CD14-positive monocyte (primary cell): ENCODE data around the gene UQCRQ. TPM values are rescaled to one million over a fixed set of nuclear protein-coding genes. Genes with fewer than 3 reads are reported as not detected.
A peak's percentile ranks its signal among the peaks of the same experiment; 100 is the strongest.

Experiments
- DNase-seq, 3 donors: peaks; one replicate each; pipeline ENCODE4 v3.0.0-alpha.2; 2011 to 2022
- H2AFZ ChIP-seq: 2 replicates; pipeline ENCODE4 v1.6.0; 2012; ENCODE audit warnings: mild to moderate bottlenecking, low read depth, low read length, inconsistent platforms; ENCODE audit not compliant: insufficient read depth, poor library complexity, severe bottlenecking
- H3K27ac ChIP-seq, 2 donors: 1 replicate in 1 of 2; 2 replicates in 1 of 2; pipeline ENCODE4 v1.5.1; 2012 to 2013; ENCODE audit warnings: low read length in 2 of 2, control low read depth in 1 of 2, inconsistent platforms in 1 of 2, low read depth in 1 of 2, mild to moderate bottlenecking in 1 of 2
- H3K27me3 ChIP-seq, 2 donors: one replicate each; pipeline versions ENCODE4 v1.6.0 to v1.6.1; 2011 to 2013; ENCODE audit warnings: low read length in 2 of 2; ENCODE audit not compliant: control insufficient read depth in 2 of 2, insufficient read depth in 2 of 2
- H3K36me3 ChIP-seq, 2 donors: replicated peaks in 1 of 2; 1 replicate in 1 of 2; 2 replicates in 1 of 2; pipeline versions ENCODE4 v1.5.1 to v1.6.1; 2012 to 2013; ENCODE audit warnings: low read length in 2 of 2, control low read depth in 1 of 2, inconsistent platforms in 1 of 2, mild to moderate bottlenecking in 1 of 2; ENCODE audit not compliant: insufficient read depth in 2 of 2, control insufficient read depth in 1 of 2
- H3K4me1 ChIP-seq, 2 donors: 1 replicate in 1 of 2; 2 replicates in 1 of 2; pipeline versions ENCODE4 v1.5.1 to v1.6.1; 2012 to 2013; ENCODE audit warnings: low read length in 2 of 2, control low read depth in 1 of 2, inconsistent platforms in 1 of 2, mild to moderate bottlenecking in 1 of 2, moderate library complexity in 1 of 2; ENCODE audit not compliant: insufficient read depth in 2 of 2, control insufficient read depth in 1 of 2
- H3K4me2 ChIP-seq: replicated peaks from 2 replicates; pipeline ENCODE3; 2012; ENCODE audit warnings: low read length, moderate library complexity, mild to moderate bottlenecking; ENCODE audit not compliant: poor library complexity, severe bottlenecking; ENCODE audit errors: extremely low read depth
- H3K4me3 ChIP-seq, 3 experiments: fragments of 200-600 bp in 1 of 3; sonication (generic) in 1 of 3; replicated peaks in 1 of 3; 1 replicate in 2 of 3; 2 replicates in 1 of 3; pipeline ENCODE4 v1.5.1; 2011 to 2013; ENCODE audit warnings: low read length in 3 of 3, mild to moderate bottlenecking in 3 of 3, control low read depth in 2 of 3, low read depth in 2 of 3, inconsistent platforms in 1 of 3, moderate library complexity in 1 of 3
- H3K79me2 ChIP-seq: 2 replicates; pipeline ENCODE4 v1.6.0; 2012; ENCODE audit warnings: mild to moderate bottlenecking, control low read depth, inconsistent platforms, low read length, moderate library complexity; ENCODE audit not compliant: insufficient read depth
- H3K9ac ChIP-seq: 2 replicates; pipeline ENCODE4 v1.6.0; 2017; ENCODE audit warnings: low read length, mild to moderate bottlenecking; ENCODE audit not compliant: insufficient read depth, poor library complexity, severe bottlenecking
- H3K9me3 ChIP-seq, 2 donors: replicated peaks in 1 of 2; 1 replicate in 1 of 2; 2 replicates in 1 of 2; pipeline versions ENCODE4 v1.5.1 to v1.6.1; 2012 to 2013; ENCODE audit warnings: low read length in 2 of 2, control low read depth in 1 of 2; ENCODE audit not compliant: control insufficient read depth in 1 of 2, insufficient read depth in 1 of 2
- H4K20me1 ChIP-seq: 2 replicates; pipeline ENCODE4 v1.6.0; 2012; ENCODE audit warnings: mild to moderate bottlenecking, low read length, control low read depth, moderate library complexity; ENCODE audit not compliant: insufficient read depth
- H3K27ac Mint-ChIP-seq, 7 donors: one replicate each; pipeline ENCODE4 v1.8.0; 2020; ENCODE audit warnings: mild to moderate bottlenecking in 7 of 7, mixed read lengths in 7 of 7, moderate library complexity in 6 of 7, inconsistent platforms in 2 of 7
- H3K27me3 Mint-ChIP-seq, 3 donors: one replicate each; pipeline ENCODE4 v1.8.0; 2021 to 2022; ENCODE audit warnings: low read depth in 3 of 3, mild to moderate bottlenecking in 3 of 3, mixed read lengths in 3 of 3, moderate library complexity in 3 of 3, inconsistent platforms in 1 of 3
- H3K36me3 Mint-ChIP-seq, 2 donors: one replicate each; pipeline ENCODE4 v1.8.0; 2020; ENCODE audit warnings: mixed read lengths in 2 of 2, inconsistent platforms in 1 of 2, mild to moderate bottlenecking in 1 of 2
- H3K4me1 Mint-ChIP-seq: one replicate; pipeline ENCODE4 v1.8.0; 2020; ENCODE audit warnings: mild to moderate bottlenecking, mixed read lengths
- H3K4me3 Mint-ChIP-seq, 2 donors: one replicate each; pipeline ENCODE4 v1.8.0; 2020; ENCODE audit warnings: mild to moderate bottlenecking in 2 of 2, mixed read lengths in 2 of 2, moderate library complexity in 1 of 2
- H3K9me3 Mint-ChIP-seq, 7 donors: one replicate each; pipeline ENCODE4 v1.8.0; 2020 to 2022; ENCODE audit warnings: mixed read lengths in 7 of 7, mild to moderate bottlenecking in 6 of 7, moderate library complexity in 6 of 7, inconsistent platforms in 2 of 7
- WGBS: methylation state at CpG from one replicate; pipeline ENCODE4 v1.1.5; 2013; ENCODE audit warnings: missing lambda C conversion rate; ENCODE audit not compliant: insufficient coverage; 5-methylcytosine and 5-hydroxymethylcytosine counted together
- intact Hi-C, 2 donors: fragments of 100-400 bp; cut with micrococcal nuclease; formaldehyde crosslinking; loops; one replicate each; pipeline versions ENCODE4 v1.15.0 to v1.15.1; 2023
- polyA plus RNA-seq, 3 donors: library from polyadenylated mRNA; depleted of rRNA in 1 of 3; unstranded in 2 of 3; stranded (reverse) in 1 of 3; fragments of 300-500 nt in 2 of 3; fragments of >200 nt in 1 of 3; fragmentation: Illumina TruSeq in 2 of 3; gene quantifications; 1 replicate in 2 of 3; 2 replicates in 1 of 3; pipeline ENCODE4 v1.2.3, GENCODE V29; 2012 to 2021
- TF ChIP-seq, protein P1 (sequence below): fragments of 200-600 bp; IDR thresholded peaks from one replicate; pipeline ENCODE4 v1.8.0; 2022; ENCODE audit warnings: antibody characterized with exemption, mild to moderate bottlenecking

Gene UQCRQ
- polyA plus RNA-seq, 3 donors: 81.6 to 880 (median 879) TPM

GRCh38 chr5:132836852-132837251, 29.6 kb upstream of the UQCRQ start:
- peaks cover 61 to 62% of the 10 kb centered on the region in 2 donors for H3K4me1 ChIP-seq
- Mint-ChIP-seq H3K4me1 (peaks cover 61% of the 10 kb centered on the region), H3K27ac (peak overlapping the region; percentile 64 to 92 (median 87)), H3K4me3 (no peak overlapping the region), H3K9me3 (peaks cover 0 to 2% (median 0%) of the 10 kb centered on the region in 7 donors), H3K27me3 (peaks cover 2 to 10% (median 3%) of the 10 kb centered on the region in 3 donors), H3K36me3 (no peaks in the 10 kb centered on the region)
- no peak for DNase-seq
- WGBS: no CpG with 5 or more reads among the region's 1 CpG
- H3K4me2 ChIP-seq: peak overlapping the region; percentile 11
- no peaks in the 10 kb centered on the region for H3K9me3 ChIP-seq
- H3K4me3 ChIP-seq: no peak overlapping the region
- H3K27me3 ChIP-seq: no peaks in the 10 kb centered on the region
- no peaks in the 10 kb centered on the region for H3K36me3 ChIP-seq
- H2AFZ ChIP-seq: no peak overlapping the region
- intact Hi-C loops: no loop called here
- TF ChIP-seq, protein P1, sequence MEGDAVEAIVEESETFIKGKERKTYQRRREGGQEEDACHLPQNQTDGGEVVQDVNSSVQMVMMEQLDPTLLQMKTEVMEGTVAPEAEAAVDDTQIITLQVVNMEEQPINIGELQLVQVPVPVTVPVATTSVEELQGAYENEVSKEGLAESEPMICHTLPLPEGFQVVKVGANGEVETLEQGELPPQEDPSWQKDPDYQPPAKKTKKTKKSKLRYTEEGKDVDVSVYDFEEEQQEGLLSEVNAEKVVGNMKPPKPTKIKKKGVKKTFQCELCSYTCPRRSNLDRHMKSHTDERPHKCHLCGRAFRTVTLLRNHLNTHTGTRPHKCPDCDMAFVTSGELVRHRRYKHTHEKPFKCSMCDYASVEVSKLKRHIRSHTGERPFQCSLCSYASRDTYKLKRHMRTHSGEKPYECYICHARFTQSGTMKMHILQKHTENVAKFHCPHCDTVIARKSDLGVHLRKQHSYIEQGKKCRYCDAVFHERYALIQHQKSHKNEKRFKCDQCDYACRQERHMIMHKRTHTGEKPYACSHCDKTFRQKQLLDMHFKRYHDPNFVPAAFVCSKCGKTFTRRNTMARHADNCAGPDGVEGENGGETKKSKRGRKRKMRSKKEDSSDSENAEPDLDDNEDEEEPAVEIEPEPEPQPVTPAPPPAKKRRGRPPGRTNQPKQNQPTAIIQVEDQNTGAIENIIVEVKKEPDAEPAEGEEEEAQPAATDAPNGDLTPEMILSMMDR: no peak
- peak overlapping the region in 1 of 2 donors; percentile 63 for H3K27ac ChIP-seq
- no peaks in the 10 kb centered on the region for H3K79me2 ChIP-seq
- H4K20me1 ChIP-seq: no peaks in the 10 kb centered on the region
- no peak overlapping the region for H3K9ac ChIP-seq

GRCh38 chr5:132837868-132838267, 28.6 kb upstream of the UQCRQ start:
- H3K27ac Mint-ChIP-seq: peak overlapping the region; percentile 52 to 92 (median 85)
- Histone ChIP-seq H4K20me1 (no peaks in the 10 kb centered on the region), H3K79me2 (no peaks in the 10 kb centered on the region), H3K4me1 (peaks cover 64 to 67% of the 10 kb centered on the region in 2 donors), H3K9me3 (no peaks in the 10 kb centered on the region), H3K4me2 (no peak overlapping the region), H2AFZ (no peak overlapping the region), H3K27ac (peak overlapping the region in 1 of 2 donors; percentile 63), H3K4me3 (no peak overlapping the region), H3K9ac (no peak overlapping the region), H3K27me3 (no peaks in the 10 kb centered on the region), H3K36me3 (no peaks in the 10 kb centered on the region)
- no peaks in the 10 kb centered on the region for H3K36me3 Mint-ChIP-seq
- H3K27me3 Mint-ChIP-seq: peaks cover 0 to 4% (median 2%) of the 10 kb centered on the region in 3 donors
- intact Hi-C loops: no loop called here
- TF ChIP-seq, protein P1: no peak
- no peak for DNase-seq
- H3K4me3 Mint-ChIP-seq: peak overlapping the region in 1 of 2 donors; percentile 13
- 42% methylated on average over 2 of the region's 2 CpGs for WGBS
- H3K9me3 Mint-ChIP-seq: peaks cover 0 to 2% (median 0%) of the 10 kb centered on the region in 7 donors
- H3K4me1 Mint-ChIP-seq: peaks cover 63% of the 10 kb centered on the region
